ENCODE measurements around the gene SLC6A7.

DNA sequence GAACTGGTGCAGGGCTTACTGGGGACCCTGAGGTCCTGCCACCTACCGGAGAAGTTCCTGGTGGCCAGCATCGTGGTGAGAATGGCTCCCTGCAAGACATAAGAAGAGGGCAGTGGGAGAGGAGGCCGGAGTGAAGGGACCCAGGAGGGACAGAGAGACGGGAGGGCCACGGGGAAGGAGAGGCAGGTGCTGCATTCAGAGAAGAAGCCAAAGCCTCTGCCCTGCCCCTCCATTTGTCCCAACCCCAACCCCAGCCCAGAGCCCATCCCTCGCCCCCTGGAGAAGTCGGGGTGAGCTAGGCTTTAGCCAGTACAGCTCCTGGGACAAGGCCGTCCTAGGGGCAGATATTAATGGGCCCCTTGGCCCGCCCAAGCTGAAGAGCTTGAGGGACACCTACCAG, 57.9 kb downstream of the SLC6A7 start:
- no peak for TF ChIP-seq EP300 (IDR thresholded peaks at IDR 0.05)
- TF ChIP-seq, protein P1, sequence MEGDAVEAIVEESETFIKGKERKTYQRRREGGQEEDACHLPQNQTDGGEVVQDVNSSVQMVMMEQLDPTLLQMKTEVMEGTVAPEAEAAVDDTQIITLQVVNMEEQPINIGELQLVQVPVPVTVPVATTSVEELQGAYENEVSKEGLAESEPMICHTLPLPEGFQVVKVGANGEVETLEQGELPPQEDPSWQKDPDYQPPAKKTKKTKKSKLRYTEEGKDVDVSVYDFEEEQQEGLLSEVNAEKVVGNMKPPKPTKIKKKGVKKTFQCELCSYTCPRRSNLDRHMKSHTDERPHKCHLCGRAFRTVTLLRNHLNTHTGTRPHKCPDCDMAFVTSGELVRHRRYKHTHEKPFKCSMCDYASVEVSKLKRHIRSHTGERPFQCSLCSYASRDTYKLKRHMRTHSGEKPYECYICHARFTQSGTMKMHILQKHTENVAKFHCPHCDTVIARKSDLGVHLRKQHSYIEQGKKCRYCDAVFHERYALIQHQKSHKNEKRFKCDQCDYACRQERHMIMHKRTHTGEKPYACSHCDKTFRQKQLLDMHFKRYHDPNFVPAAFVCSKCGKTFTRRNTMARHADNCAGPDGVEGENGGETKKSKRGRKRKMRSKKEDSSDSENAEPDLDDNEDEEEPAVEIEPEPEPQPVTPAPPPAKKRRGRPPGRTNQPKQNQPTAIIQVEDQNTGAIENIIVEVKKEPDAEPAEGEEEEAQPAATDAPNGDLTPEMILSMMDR (IDR thresholded peaks at IDR 0.05): no peak

Measured in stomach (tissue), 4 donors.